Astrocyte (in vitro differentiated cells and primary cell): Measurements from ENCODE around the gene NHLRC4.

Experiments
- EZH2 ChIP-seq: IDR thresholded peaks from 2 replicates; pipeline ENCODE4 v1.6.1; 2012; ENCODE audit warnings: mild to moderate bottlenecking, low read length, inconsistent platforms; ENCODE audit not compliant: insufficient read depth
- TF ChIP-seq, protein P1 (sequence below): IDR thresholded peaks from 2 replicates; pipeline ENCODE4 v1.5.1; 2011; ENCODE audit warnings: low read depth, mild to moderate bottlenecking, inconsistent platforms, low read length, moderate library complexity; ENCODE audit not compliant: insufficient read depth

DNA sequence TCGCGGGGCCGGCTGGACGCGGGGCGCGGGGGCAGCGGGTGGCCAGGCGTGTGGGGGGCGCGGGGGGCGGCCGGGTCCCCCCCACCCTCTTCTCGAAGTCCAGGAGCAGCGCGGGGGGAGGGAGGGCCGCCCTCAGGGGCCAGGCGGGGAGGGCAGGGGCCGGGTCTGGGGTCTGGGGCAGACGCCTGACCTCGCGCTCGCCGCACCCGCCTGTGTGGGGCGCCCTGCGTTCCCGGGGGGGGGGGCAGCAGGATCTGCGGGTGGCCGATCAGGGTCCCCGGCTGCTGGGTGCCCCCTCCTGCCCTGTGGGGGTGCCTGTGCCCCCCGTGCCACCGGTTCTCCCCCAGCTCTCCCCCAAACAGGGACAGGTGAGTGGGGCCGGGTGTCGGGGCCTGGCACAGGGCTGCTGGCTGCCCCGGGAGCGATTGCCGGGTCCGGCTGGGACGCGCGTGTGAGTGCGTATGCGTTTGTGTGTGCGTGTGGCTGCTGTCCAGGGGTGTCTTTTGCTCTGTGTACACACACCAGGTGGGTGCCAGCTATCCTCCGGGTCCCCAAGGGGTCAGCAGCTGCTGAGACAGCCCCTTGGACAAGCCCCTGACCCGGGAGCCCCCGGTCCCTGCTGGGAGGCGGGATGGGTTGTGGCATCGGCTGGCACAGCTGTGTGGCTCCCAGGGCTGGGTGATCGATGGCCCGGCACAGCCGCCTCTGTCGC is 5.9 kb upstream of the NHLRC4 start:
- TF ChIP-seq, protein P1, sequence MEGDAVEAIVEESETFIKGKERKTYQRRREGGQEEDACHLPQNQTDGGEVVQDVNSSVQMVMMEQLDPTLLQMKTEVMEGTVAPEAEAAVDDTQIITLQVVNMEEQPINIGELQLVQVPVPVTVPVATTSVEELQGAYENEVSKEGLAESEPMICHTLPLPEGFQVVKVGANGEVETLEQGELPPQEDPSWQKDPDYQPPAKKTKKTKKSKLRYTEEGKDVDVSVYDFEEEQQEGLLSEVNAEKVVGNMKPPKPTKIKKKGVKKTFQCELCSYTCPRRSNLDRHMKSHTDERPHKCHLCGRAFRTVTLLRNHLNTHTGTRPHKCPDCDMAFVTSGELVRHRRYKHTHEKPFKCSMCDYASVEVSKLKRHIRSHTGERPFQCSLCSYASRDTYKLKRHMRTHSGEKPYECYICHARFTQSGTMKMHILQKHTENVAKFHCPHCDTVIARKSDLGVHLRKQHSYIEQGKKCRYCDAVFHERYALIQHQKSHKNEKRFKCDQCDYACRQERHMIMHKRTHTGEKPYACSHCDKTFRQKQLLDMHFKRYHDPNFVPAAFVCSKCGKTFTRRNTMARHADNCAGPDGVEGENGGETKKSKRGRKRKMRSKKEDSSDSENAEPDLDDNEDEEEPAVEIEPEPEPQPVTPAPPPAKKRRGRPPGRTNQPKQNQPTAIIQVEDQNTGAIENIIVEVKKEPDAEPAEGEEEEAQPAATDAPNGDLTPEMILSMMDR, result no peak
- peak; percentile 99 for TF ChIP-seq EZH2
